RWPE1 (cell line): ENCODE results near the gene LMOD2.

ENCODE experiments used
- CTCF ChIA-PET: fragments of 350-600 bp; sonication (Branson Sonifier 250); formaldehyde crosslinking; extraction: SDS; loops from one replicate; lab custom pipeline; 2021; lab: Yijun Ruan, JAX
- POLR2A ChIA-PET: fragments of 400-600 bp; formaldehyde crosslinking; extraction: SDS; loops from one replicate; lab custom pipeline; 2020; ENCODE audit warnings: antibody characterized with exemption; ENCODE audit not compliant: low non-redundant PET; lab: Yijun Ruan, JAX
- DNase-seq: peaks from one replicate; pipeline ENCODE4 v3.0.0; 2012; ENCODE audit warnings: low spot score
- H3K27ac ChIP-seq: fragments of 450-650 bp; 2 replicates; pipeline ENCODE4 v1.5.1; 2017
- CTCF ChIP-seq: fragments of 450-650 bp; conservative IDR thresholded peaks from 2 replicates; pipeline ENCODE4 v1.5.1; 2017; ENCODE audit warnings: low read depth, mild to moderate bottlenecking

The LMOD2 gene

GRCh38 chr7:123647106-123647730, 8.4 kb upstream of the LMOD2 start:
- POLR2A ChIA-PET = no interaction called here
- DNase-seq = no peak
- CTCF ChIA-PET = no interaction called here
- no peak for TF ChIP-seq CTCF
- no peak overlapping the region for H3K27ac ChIP-seq

- H3K27ac ChIP-seq = no peak overlapping the region
- no peak for TF ChIP-seq CTCF
- DNase-seq = peak; percentile 41
- ChIA-PET CTCF (no interaction called here), POLR2A (no interaction called here)
Observed at GRCh38 chr7:123649964-123650363, 5.7 kb upstream of the LMOD2 start.

- H3K27ac ChIP-seq = no peak overlapping the region
- CTCF ChIA-PET = no interaction called here
- POLR2A ChIA-PET = no interaction called here
- no peak for TF ChIP-seq CTCF
- DNase-seq = no peak
Observed at GRCh38 chr7:123650595-123650994, 5.1 kb upstream of the LMOD2 start.

GRCh38 chr7:123652406-123652805, 3.3 kb upstream of the LMOD2 start:
- POLR2A ChIA-PET = no interaction called here
- CTCF ChIA-PET = no interaction called here
- no peak for DNase-seq
- no peak overlapping the region for H3K27ac ChIP-seq
- TF ChIP-seq CTCF = no peak

- no peak for TF ChIP-seq CTCF
- H3K27ac ChIP-seq = no peak overlapping the region
- CTCF ChIA-PET = interaction anchor here (0.6 kb wide), 1 partner anchor 48 kb away, joined by 3 read pairs; no protein-coding TSS in a partner anchor
- no peak for DNase-seq
- POLR2A ChIA-PET = no interaction called here
Observed at GRCh38 chr7:123653162-123653561, 2.5 kb upstream of the LMOD2 start.

GRCh38 chr7:123656544-123657303, 1.1 kb downstream of the LMOD2 start:
- POLR2A ChIA-PET = no interaction called here
- no peak for TF ChIP-seq CTCF
- DNase-seq = no peak
- CTCF ChIA-PET = interaction anchor here (0.6 kb wide), 1 partner anchor 119 kb away, joined by 4 read pairs; no protein-coding TSS in a partner anchor
- no peak overlapping the region for H3K27ac ChIP-seq
